Heart left ventricle (tissue), 16 donors: Measurements from ENCODE around the gene PGA4. TPM values are rescaled to one million over a fixed set of nuclear protein-coding genes. Genes with fewer than 3 reads are reported as not detected.

Experiments used
- ATAC-seq, 4 donors: fragments of 200-7000 bp; cut with Tn5 transposase; one replicate each; pipeline ENCODE4 v1.9.1; 2020 to 2022; ENCODE audit warnings: moderate library complexity in 4 of 4, mild to moderate bottlenecking in 3 of 4, moderate number of reproducible peaks in 1 of 4
- DNase-seq, 5 donors: peaks; one replicate each; pipeline ENCODE4 v3.0.0-alpha.2; 2020
- H3K27ac ChIP-seq, 12 donors: fragments of 200-600 bp; sonication (generic) in 4 of 12; one replicate each; pipeline versions ENCODE4 v1.5.0 to v1.8.0; 2016 to 2022; ENCODE audit warnings: mild to moderate bottlenecking in 2 of 12
- H3K27me3 ChIP-seq, 9 donors: fragments of 200-600 bp; sonication (generic) in 2 of 9; one replicate each; pipeline versions ENCODE4 v1.5.1 to v1.8.0; 2016 to 2022; ENCODE audit warnings: mild to moderate bottlenecking in 3 of 9
- H3K36me3 ChIP-seq, 9 donors: fragments of 200-600 bp; sonication (generic) in 2 of 9; one replicate each; pipeline versions ENCODE4 v1.5.0 to v1.8.0; 2018 to 2022; ENCODE audit warnings: mild to moderate bottlenecking in 2 of 9
- H3K4me1 ChIP-seq, 12 donors: fragments of 200-600 bp; sonication (generic) in 4 of 12; one replicate each; pipeline versions ENCODE4 v1.5.0 to v1.8.0; 2016 to 2022; ENCODE audit warnings: mild to moderate bottlenecking in 3 of 12
- H3K4me3 ChIP-seq, 12 donors: fragments of 200-600 bp; sonication (generic) in 4 of 12; one replicate each; pipeline versions ENCODE4 v1.5.0 to v1.8.0; 2017 to 2022; ENCODE audit warnings: mild to moderate bottlenecking in 9 of 12, moderate library complexity in 4 of 12
- H3K9me3 ChIP-seq, 12 donors: fragments of 200-600 bp; sonication (generic) in 4 of 12; one replicate each; pipeline versions ENCODE4 v1.5.0 to v1.8.0; 2016 to 2022; ENCODE audit warnings: mild to moderate bottlenecking in 1 of 12
- CTCF ChIP-seq, 12 donors: fragments of 200-600 bp; sonication (generic) in 4 of 12; IDR thresholded peaks; one replicate each; pipeline versions ENCODE4 v1.5.0 to v1.8.0; 2018 to 2022; ENCODE audit warnings: antibody characterized with exemption in 12 of 12, mild to moderate bottlenecking in 5 of 12
- POLR2A ChIP-seq, 2 donors: fragments of 450-650 bp; IDR thresholded peaks; one replicate each; pipeline ENCODE4 v1.6.1; 2017; ENCODE audit warnings: antibody characterized with exemption in 2 of 2, mild to moderate bottlenecking in 2 of 2, moderate library complexity in 2 of 2
- WGBS, 4 donors: extraction: QIAGEN DNeasy Blood & Tissue Kit in 2 of 4; methylation state at CpG; one replicate each; pipeline versions ENCODE4 v1.1.5 to v1.1.7; 2013 to 2018; 5-methylcytosine and 5-hydroxymethylcytosine counted together
- intact Hi-C, 10 donors: fragments of 100-400 bp; cut with DNase I; formaldehyde crosslinking; loops; one replicate each; pipeline versions ENCODE4 v1.11.1 to v1.14.2; 2022
- polyA plus RNA-seq, 2 donors: library from polyadenylated mRNA; stranded (reverse); fragments of 200-250 nt; gene quantifications; one replicate each; pipeline ENCODE4 v1.2.3, GENCODE V29; 2013
- total RNA-seq, 9 donors: library from RNA; depleted of rRNA in 2 of 9; stranded (reverse); fragments of >200 nt in 2 of 9; fragmentation: NEBNext Ultra II Directional in 3 of 9; extraction: Animal tissue kit (Norgen Biotek cat#: 25700) in 3 of 9; gene quantifications; one replicate each; pipeline versions ENCODE4 v1.1.0 to v1.2.4, GENCODE V29; 2016 to 2023
- donor health status: ischemic (EF 13 %, LVEDD 7.1; RV severe dilation, severe dysfunction).
- donor health status: healthy with polysubstance abuse.
- donor health status: DM: no; HTN: yes; CAD: no.
- donor health status: DM: no; HTN: no; CAD: no.
- donor health status: ischemic (EF 25% LVEDD 6.9; RV normal size, moderate dysfunction).
- donor health status: ischemic (EF 25% LVEDD 5.7; RV mildly dilated, moderate dysfunction).
- donor health status: healthy.
- donor health status: DM: yes; HTN: yes; CAD: no.
- donor health status: ischemic (EF 35%, LVEDD 5.7; RV mildly dilated, moderate dysfunction).
- donor health status: nonischemic (EF 11% LVEDD 7.7; RV severe dilation, severe dysfunction).
- donor health status: DM: yes; HTN: yes; CAD: no.
- donor health status: PGD.
- donor health status: ischemic (EF 29% LVEDD 5.4; RV normal size, mild dysfunction).
- donor health status: nonischemic (EF 23%, LVEDD 6.1; RV moderate dilation, normal function).

Gene PGA4
- total and polyA plus RNA-seq, 11 donors: 0.21 to 5.9 (median 1.0) TPM; not detected in 3

GRCh38 chr11:61264371-61264770 is 42.2 kb downstream of the PGA4 start:
- Histone ChIP-seq H3K27me3 (no peaks in the 10 kb centered on the region), H3K9me3 (no peaks in the 10 kb centered on the region), H3K4me1 (no peaks in the 10 kb centered on the region), H3K36me3 (no peaks in the 10 kb centered on the region), H3K4me3 (no peak overlapping the region), H3K27ac (no peak overlapping the region)
- no peak for DNase-seq
- ATAC-seq: no peak
- intact Hi-C loops: no loop called here
- no peak for TF ChIP-seq POLR2A (IDR thresholded peaks at IDR 0.05)
- WGBS, 4 donors: 88 to 94% (median 90%) methylated on average over 6 of the region's 6 CpGs

GRCh38 chr11:61264795-61265194 is 42.6 kb downstream of the PGA4 start:
- WGBS, 4 donors: 93 to 95% (median 93%) methylated on average over 8 to 14 of the region's 14 CpGs
- ATAC-seq (no peak), DNase-seq (no peak)
- Histone ChIP-seq H3K27me3 (no peaks in the 10 kb centered on the region), H3K36me3 (no peaks in the 10 kb centered on the region), H3K4me3 (no peak overlapping the region), H3K9me3 (no peaks in the 10 kb centered on the region), H3K4me1 (no peaks in the 10 kb centered on the region), H3K27ac (no peak overlapping the region)
- intact Hi-C loops: no loop called here
- no peak for TF ChIP-seq POLR2A (IDR thresholded peaks at IDR 0.05)
- no peak for TF ChIP-seq CTCF (IDR thresholded peaks at IDR 0.05)

GRCh38 chr11:61265357-61265756 is 43.2 kb downstream of the PGA4 start:
- no peaks in the 10 kb centered on the region for H3K4me1 ChIP-seq
- H3K27ac ChIP-seq: no peak overlapping the region
- no peaks in the 10 kb centered on the region for H3K9me3 ChIP-seq
- no peak for TF ChIP-seq POLR2A (IDR thresholded peaks at IDR 0.05)
- no peak for TF ChIP-seq CTCF (IDR thresholded peaks at IDR 0.05)
- ATAC-seq (no peak), DNase-seq (no peak)
- intact Hi-C loops: no loop called here
- H3K27me3 ChIP-seq: no peaks in the 10 kb centered on the region
- H3K4me3 ChIP-seq: no peak overlapping the region
- no peaks in the 10 kb centered on the region for H3K36me3 ChIP-seq
- WGBS, 4 donors: 90 to 92% (median 91%) methylated on average over 14 of the region's 14 CpGs

- Histone ChIP-seq H3K36me3 (no peaks in the 10 kb centered on the region), H3K4me1 (no peaks in the 10 kb centered on the region), H3K9me3 (no peaks in the 10 kb centered on the region), H3K27ac (no peak overlapping the region), H3K4me3 (no peak overlapping the region), H3K27me3 (no peaks in the 10 kb centered on the region)
- intact Hi-C loops: no loop called here
- DNase-seq (no peak), ATAC-seq (no peak)
- TF ChIP-seq CTCF (IDR thresholded peaks at IDR 0.05): no peak
- TF ChIP-seq POLR2A (IDR thresholded peaks at IDR 0.05): no peak
- whole genome bisulfite sequencing, 4 donors: 84 to 86% (median 86%) methylated on average over 4 of the region's 4 CpGs
Observed at GRCh38 chr11:61266602-61267001, 44.5 kb downstream of the PGA4 start.

- H3K9me3 ChIP-seq: no peaks in the 10 kb centered on the region
- 46 to 67% (median 58%) methylated on average over 4 to 6 of the region's 6 CpGs for WGBS, 4 donors
- H3K4me1 ChIP-seq: no peaks in the 10 kb centered on the region
- intact Hi-C loops: no loop called here
- TF ChIP-seq POLR2A (IDR thresholded peaks at IDR 0.05): no peak
- TF ChIP-seq CTCF (IDR thresholded peaks at IDR 0.05): no peak
- no peaks in the 10 kb centered on the region for H3K36me3 ChIP-seq
- DNase-seq: no peak
- H3K4me3 ChIP-seq: no peak overlapping the region
- no peaks in the 10 kb centered on the region for H3K27me3 ChIP-seq
- peak in 1 of 4 donors; percentile 28 for ATAC-seq
- no peak overlapping the region for H3K27ac ChIP-seq
Observed at GRCh38 chr11:61267437-61267841, 45.3 kb downstream of the PGA4 start.
